ENCODE data around the gene EFCAB6. TPM values are rescaled to one million over a fixed set of nuclear protein-coding genes. Genes with fewer than 3 reads are reported as not detected.

The EFCAB6 gene
- total RNA-seq, 1 donor from 2014 or later = 1.5 TPM

DNA sequence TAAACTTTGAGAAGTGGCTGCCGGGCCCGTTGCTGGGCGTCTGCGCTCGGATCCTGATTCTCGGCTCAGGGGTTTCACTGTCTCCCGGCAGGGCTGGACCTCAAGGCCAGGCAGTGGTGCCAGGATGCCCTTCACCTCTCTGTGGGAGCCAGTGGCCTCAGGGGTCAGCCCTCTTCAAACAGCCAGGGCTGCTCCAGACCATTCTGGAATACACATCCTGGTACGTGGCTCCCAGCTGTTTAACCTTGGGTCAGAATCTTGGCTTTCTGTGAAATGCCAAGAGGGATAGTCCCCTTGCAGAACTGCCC is 329.8 kb downstream of the EFCAB6 start:
- intact Hi-C loops (cut with micrococcal nuclease) = no loop called here
- no peak for ATAC-seq

DNA sequence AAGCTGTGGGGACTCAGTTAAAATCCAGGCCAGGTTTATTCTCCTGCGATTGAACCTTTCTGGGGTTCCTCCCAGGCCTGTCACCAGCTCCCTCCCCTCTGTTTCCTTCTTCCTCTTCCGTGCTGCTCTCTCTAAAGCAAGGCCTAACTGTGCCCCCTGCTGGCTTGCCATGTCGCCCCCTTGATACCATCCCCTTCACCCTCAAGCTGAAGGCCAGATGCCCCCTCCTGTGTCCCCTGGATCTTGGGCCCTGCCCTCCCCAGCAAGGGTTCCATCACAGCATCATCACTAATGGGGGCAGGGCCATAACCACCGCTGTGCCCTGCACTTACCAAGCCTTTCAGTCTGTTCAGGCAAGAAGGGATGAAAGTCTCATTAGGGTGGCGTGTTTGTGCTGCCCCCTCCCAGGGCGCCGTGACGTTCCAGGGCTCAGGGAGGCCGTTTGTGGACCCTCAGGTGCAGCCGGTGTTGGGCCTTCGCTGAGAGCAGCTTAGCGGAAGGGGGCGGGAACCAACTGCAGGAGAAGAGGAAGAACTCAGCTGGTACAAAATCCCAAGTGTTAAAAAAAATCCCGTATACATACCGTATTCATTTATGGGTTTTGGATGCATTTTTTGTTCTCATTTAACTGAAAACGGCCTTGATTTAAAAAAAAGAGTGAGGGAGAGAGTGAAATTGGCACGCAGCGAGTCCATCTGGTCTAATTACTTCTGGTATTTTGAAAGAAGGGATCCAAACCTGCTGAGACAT is 330.4 kb downstream of the EFCAB6 start:
- ATAC-seq = no peak
- no peak for DNase-seq
- intact Hi-C loops (cut with micrococcal nuclease) = no loop called here

More for the DNA sequence above, 329.8 kb downstream of the EFCAB6 start:
- no peak for DNase-seq

DNA sequence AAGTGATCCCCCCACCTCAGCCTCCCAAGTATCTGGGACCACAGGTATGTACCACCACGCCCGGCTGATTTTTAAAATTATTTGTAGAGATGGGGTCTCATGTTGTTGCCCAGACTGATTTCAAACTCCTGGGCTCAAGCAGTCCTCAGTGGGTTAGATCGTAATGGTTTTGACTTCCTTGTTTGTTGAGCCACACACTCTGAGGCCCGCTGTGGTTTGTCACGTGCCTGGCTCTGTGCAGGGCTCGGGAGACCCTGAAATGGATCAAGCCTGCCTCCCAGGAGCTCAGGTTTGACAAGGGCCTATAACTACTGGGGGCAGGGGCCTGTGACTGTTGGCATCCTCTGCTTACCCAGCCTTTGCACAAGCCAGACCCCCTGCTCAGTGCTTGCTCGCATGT is 332.1 kb downstream of the EFCAB6 start:
- ATAC-seq (no peak), DNase-seq (no peak)
- intact Hi-C loops (cut with micrococcal nuclease) = no loop called here

DNA sequence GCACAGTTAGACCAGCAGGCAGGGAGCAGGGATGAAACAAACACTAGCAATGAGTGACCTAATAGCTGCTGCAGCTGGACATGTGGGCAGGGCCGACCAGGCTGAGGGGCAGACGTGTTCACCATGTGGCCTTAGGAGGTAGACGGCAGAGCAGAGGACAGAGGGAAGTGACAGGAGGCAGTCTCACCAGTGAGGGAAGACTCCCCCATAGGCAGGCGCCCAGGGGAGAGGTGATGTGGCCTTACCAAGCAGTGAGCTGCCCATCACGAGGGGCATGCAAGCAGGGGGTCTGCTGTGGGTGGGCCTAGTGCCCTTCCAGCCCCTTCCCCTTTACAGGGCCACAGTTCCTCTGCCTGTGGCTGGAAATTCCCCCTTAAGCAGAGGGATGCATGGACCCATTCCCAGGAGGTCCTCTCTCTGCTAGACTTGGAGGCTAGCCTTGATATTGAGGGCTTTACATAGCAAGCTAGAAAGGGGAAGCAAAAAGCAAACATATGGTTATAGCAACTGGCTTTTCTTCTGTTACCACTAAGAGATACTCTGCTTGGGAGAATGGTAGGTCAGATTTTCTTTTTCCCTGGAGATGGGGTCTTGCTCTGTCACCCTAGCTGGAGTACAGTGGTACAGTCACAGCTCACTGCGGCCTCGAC is 332.7 kb downstream of the EFCAB6 start:
- intact Hi-C loops (cut with micrococcal nuclease) = no loop called here
- ATAC-seq = no peak
- DNase-seq = no peak

Other genes with a start within 250 kb of the EFCAB6 start
- 0.45 TPM for gene SULT4A1, start 50.2 kb upstream of the EFCAB6 start, total RNA-seq
- not detected for gene PNPLA5, start 79.7 kb upstream of the EFCAB6 start, total RNA-seq
- 0.25 TPM for gene PNPLA3, start 111.5 kb upstream of the EFCAB6 start, total RNA-seq
- gene SAMM50, start 143.1 kb upstream of the EFCAB6 start, total RNA-seq = 79.8 TPM
- gene PARVB, start 212.0 kb upstream of the EFCAB6 start, total RNA-seq = 183 TPM

Measured in left ventricle myocardium superior (tissue), 1 donor.